Fibroblast of pulmonary artery (primary cell): ENCODE results near the gene RMRP.

Experiments
- DNase-seq: peaks from one replicate; pipeline ENCODE4 v3.0.0-alpha.2; 2010; ENCODE audit warnings: low read depth
- H3K4me3 ChIP-seq: replicated peaks from 2 replicates; pipeline ENCODE4 v1.5.1; 2011; ENCODE audit warnings: low read depth, mild to moderate bottlenecking, control low read depth, low read length, moderate library complexity
- CTCF ChIP-seq: IDR thresholded peaks from 2 replicates; pipeline ENCODE4 v1.5.1; 2011; ENCODE audit warnings: mild to moderate bottlenecking, control low read depth, low read length, inconsistent platforms; ENCODE audit errors: missing control alignments

RMRP gene

DNA sequence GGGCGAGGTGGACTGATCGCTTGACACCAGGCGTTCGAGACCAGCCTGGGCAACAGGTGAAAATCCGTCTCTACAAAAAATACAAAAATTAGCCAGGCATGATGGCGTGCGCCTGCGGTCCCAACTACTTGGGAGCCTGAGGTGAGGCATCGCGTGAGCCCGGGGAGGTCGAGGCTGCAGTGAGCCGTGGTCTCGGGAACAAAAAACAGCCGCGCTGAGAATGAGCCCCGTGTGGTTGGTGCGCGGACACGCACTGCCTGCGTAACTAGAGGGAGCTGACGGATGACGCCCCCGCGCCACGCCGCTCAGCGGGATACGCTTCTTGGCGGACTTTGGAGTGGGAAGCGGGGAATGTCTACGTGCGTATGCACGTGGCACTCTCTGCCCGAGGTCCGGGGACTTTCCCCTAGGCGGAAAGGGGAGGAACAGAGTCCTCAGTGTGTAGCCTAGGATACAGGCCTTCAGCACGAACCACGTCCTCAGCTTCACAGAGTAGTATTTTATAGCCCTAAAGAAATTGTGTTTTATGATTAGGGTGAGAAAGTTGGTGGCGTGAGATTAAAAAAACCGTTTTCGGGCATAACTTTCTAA lies at the start of gene RMRP:
RMRP (minus strand) TSS at position 474 of the 591 bp plus-strand sequence.
- DNase-seq = peak; percentile 100
- TF ChIP-seq CTCF = peak; percentile 19
- peak within 1 kb of the TSS; percentile 85 for H3K4me3 ChIP-seq

- DNase-seq = no peak
- TF ChIP-seq CTCF = no peak
- no peak overlapping the region for H3K4me3 ChIP-seq
These were observed 49.1 kb upstream of the RMRP start for GRCh38 chr9:35706951-35707350.

- no peak for DNase-seq
- H3K4me3 ChIP-seq = no peak overlapping the region
- no peak for TF ChIP-seq CTCF
These were observed 48.1 kb upstream of the RMRP start for GRCh38 chr9:35705836-35706430.

DNA sequence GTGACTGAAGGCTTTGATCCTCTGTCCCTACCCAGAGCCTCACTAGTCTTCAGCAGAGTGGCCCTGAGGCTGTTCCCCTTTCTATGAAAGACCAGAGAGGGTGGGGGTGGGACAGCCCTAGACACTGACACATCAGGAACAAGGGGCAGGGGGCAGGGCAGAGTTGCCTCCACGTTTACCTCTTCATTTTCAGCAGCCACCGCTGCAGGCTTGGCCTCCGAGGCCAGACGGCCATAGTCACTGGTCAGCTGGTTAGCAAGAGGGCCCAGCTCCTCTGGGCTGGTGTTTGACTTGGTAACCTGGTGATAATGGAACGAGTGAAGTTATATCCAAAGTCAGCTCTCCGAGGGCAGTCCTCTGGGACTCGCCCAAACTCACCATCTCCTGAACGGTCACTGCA lies 47.6 kb upstream of the RMRP start:
- H3K4me3 ChIP-seq = no peak overlapping the region
- no peak for DNase-seq

GRCh38 chr9:35703906-35704672 lies 46.3 kb upstream of the RMRP start:
- TF ChIP-seq CTCF = no peak
- DNase-seq = no peak
- no peak overlapping the region for H3K4me3 ChIP-seq

More for the DNA sequence above, 47.6 kb upstream of the RMRP start:
- no peak for TF ChIP-seq CTCF

- no peak for TF ChIP-seq CTCF
- no peak for DNase-seq
- H3K4me3 ChIP-seq = no peak overlapping the region
These were observed 44.9 kb upstream of the RMRP start for GRCh38 chr9:35702696-35703095.
